ENCODE measurements around the gene EFNA2.

EFNA2 gene

DNA sequence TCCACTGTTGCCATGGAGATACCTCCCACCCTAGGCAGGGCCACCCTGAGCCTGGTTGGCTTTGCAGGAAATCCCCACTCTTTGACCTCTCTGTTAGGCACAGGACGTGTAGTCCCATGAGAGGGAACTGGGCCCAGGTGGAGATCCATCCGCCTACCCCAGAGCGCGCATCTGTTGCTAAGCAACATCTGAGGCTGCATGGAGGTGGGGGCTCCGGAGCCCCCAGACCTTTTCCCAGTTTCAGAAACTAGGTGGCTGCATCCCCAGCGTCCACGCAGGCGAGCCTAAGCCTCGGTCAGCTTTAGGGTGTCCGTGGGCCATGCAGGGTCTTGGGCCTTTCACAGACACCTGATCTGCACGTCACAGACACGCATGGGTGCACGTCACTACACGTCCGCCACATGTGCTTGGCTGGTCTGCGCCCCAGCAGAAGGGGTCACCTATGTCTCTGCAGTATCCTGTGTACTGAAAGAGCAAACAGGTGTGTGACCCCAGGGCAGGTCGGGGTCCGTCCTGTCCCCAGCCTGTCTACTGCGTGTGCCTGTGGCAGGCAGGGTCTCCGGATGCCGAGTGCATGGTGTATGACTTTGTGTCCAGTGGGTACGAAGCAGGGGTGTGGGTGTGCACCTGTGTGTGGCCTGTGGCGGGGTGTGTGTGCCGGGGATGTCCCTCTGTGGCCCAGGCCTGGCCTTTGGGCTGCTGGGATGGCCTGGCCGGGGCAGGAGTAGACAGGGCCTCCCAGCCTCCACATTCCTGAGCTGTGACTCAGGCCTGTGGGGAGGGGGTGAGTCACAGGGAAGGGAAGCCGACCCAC lies 20.7 kb upstream of the EFNA2 start:
- Histone ChIP-seq H3K27ac (ENCODE audit: low read depth, low read length) (peak overlapping the region; percentile 86), H3K9me3 (ENCODE audit: insufficient read depth, low read length) (no peaks in the 10 kb centered on the region), H2AFZ (ENCODE audit: low read depth, low read length, severe bottlenecking) (no peak overlapping the region), H3F3A (ENCODE audit: insufficient read depth) (peaks cover 49% of the 10 kb centered on the region), H4K20me1 (ENCODE audit: low read depth, low read length) (no peaks in the 10 kb centered on the region; the same call in 1 of the 2 replicates), H3K36me3 (ENCODE audit: low read length) (no peaks in the 10 kb centered on the region), H3K9ac (ENCODE audit: low read length) (peak overlapping the region; percentile 6; the same call in 1 of the 2 replicates), H3K4me2 (ENCODE audit: low read depth, low read length, poor library complexity, severe bottlenecking) (peak overlapping the region; percentile 30), H3K79me2 (ENCODE audit: insufficient read depth, low read length) (peaks cover 5% of the 10 kb centered on the region), H3K9me2 (replicated peaks; ENCODE audit: insufficient read depth, low read length) (no peaks in the 10 kb centered on the region), H3K27me3 (ENCODE audit: low read length) (no peaks in the 10 kb centered on the region), H3K4me3 (ENCODE audit: insufficient read depth, low read length, poor library complexity, severe bottlenecking) (no peak overlapping the region)
- no peak for TF ChIP-seq EZH2phosphoT487 (conservative IDR thresholded peaks at IDR 0.05; ENCODE audit: low read length)
- TF ChIP-seq, protein P1, sequence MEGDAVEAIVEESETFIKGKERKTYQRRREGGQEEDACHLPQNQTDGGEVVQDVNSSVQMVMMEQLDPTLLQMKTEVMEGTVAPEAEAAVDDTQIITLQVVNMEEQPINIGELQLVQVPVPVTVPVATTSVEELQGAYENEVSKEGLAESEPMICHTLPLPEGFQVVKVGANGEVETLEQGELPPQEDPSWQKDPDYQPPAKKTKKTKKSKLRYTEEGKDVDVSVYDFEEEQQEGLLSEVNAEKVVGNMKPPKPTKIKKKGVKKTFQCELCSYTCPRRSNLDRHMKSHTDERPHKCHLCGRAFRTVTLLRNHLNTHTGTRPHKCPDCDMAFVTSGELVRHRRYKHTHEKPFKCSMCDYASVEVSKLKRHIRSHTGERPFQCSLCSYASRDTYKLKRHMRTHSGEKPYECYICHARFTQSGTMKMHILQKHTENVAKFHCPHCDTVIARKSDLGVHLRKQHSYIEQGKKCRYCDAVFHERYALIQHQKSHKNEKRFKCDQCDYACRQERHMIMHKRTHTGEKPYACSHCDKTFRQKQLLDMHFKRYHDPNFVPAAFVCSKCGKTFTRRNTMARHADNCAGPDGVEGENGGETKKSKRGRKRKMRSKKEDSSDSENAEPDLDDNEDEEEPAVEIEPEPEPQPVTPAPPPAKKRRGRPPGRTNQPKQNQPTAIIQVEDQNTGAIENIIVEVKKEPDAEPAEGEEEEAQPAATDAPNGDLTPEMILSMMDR (IDR thresholded peaks at IDR 0.05; ENCODE audit: insufficient read depth, low read length, poor library complexity, severe bottlenecking), result no peak

DNA sequence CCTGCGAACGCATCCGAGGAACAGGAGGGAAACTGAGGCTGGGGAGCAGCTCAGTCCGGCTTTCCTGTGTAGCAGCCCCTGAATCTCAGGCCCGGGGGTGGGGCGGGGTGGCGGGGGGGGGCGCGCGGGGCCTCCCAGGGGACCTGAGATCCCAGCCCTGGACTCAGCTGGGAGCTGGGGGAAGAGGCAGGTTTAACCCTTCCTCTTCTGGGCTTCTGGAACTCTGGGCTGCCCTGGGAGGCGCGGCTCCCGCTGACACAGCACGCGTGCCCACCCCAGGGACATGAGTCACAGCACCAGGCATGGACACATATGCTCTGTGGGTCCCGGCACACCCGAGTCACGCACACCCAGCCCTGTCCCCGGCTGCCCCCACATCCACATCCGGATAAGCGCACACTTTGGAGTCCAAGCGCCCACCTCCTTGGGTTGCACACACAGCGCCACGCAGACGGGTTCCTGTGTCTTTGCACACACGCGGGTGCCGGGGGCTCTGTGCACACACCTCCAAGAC lies 20.0 kb upstream of the EFNA2 start:
- Histone ChIP-seq H3K4me2 (ENCODE audit: low read depth, low read length, poor library complexity, severe bottlenecking) (peak overlapping the region; percentile 62), H3K27me3 (ENCODE audit: low read length) (no peaks in the 10 kb centered on the region), H3K36me3 (ENCODE audit: low read length) (no peaks in the 10 kb centered on the region), H3K9me2 (replicated peaks; ENCODE audit: insufficient read depth, low read length) (no peaks in the 10 kb centered on the region), H3K79me2 (ENCODE audit: insufficient read depth, low read length) (peaks cover 12% of the 10 kb centered on the region), H3K9me3 (ENCODE audit: insufficient read depth, low read length) (no peaks in the 10 kb centered on the region), H3K9ac (ENCODE audit: low read length) (peak overlapping the region; percentile 26; the same call in 1 of the 2 replicates), H3K27ac (ENCODE audit: low read depth, low read length) (peak overlapping the region; percentile 86), H4K20me1 (ENCODE audit: low read depth, low read length) (no peaks in the 10 kb centered on the region; the same call in 1 of the 2 replicates), H2AFZ (ENCODE audit: low read depth, low read length, severe bottlenecking) (no peak overlapping the region), H3F3A (ENCODE audit: insufficient read depth) (peaks cover 49% of the 10 kb centered on the region), H3K4me3 (ENCODE audit: insufficient read depth, low read length, poor library complexity, severe bottlenecking) (no peak overlapping the region)
- TF ChIP-seq EZH2phosphoT487 (conservative IDR thresholded peaks at IDR 0.05; ENCODE audit: low read length), result no peak
- TF ChIP-seq, protein P1 (IDR thresholded peaks at IDR 0.05; ENCODE audit: insufficient read depth, low read length, poor library complexity, severe bottlenecking), result no peak

DNA sequence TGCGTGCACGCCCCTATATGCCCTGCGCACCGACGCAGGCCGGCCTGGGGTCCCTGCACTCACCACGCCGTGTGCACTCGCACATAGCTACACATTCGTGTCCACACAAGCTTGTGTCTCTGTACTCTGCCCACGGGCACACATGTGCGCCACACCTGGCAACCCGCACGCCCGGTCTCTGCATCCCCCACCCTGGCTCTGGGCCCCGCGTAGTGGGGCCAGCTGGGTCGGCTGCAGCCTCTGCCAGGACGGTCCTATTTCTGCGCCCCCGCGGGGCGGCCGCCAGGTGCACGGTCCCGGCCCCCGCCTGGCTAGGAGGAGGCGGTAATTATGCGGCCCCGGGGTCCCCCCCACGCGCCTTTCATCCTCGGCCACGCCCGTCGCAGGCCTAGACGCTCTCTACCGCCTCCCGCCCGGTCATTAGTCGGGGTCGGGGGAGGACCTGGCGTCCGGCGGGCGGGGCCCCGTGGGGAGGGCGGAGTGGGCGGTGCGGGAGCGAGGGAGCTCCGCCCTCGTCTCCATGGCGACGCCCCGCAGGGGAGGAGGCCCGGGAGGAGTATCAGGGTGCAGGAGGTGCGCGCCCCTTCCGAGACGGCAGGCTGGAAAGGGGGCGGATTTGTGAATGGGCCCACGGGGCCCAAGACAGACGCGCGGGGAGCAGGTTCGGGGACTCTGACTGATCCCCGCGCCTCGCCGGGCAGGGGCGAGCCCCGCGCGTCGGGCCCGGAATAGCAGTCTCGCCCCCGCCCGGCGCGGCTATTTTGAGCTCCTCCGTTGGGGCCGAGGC lies 19.4 kb upstream of the EFNA2 start:
- no peak for TF ChIP-seq EZH2phosphoT487 (conservative IDR thresholded peaks at IDR 0.05; ENCODE audit: low read length)
- TF ChIP-seq, protein P1 (IDR thresholded peaks at IDR 0.05; ENCODE audit: insufficient read depth, low read length, poor library complexity, severe bottlenecking), result no peak
- Histone ChIP-seq H3K9me2 (replicated peaks; ENCODE audit: insufficient read depth, low read length) (no peaks in the 10 kb centered on the region), H3K27me3 (ENCODE audit: low read length) (no peaks in the 10 kb centered on the region), H3K4me2 (ENCODE audit: low read depth, low read length, poor library complexity, severe bottlenecking) (peak overlapping the region; percentile 62), H4K20me1 (ENCODE audit: low read depth, low read length) (no peaks in the 10 kb centered on the region; the same call in 1 of the 2 replicates), H3K36me3 (ENCODE audit: low read length) (no peaks in the 10 kb centered on the region; the same call in 1 of the 2 replicates), H3K79me2 (ENCODE audit: insufficient read depth, low read length) (peaks cover 18% of the 10 kb centered on the region), H3K27ac (ENCODE audit: low read depth, low read length) (peak overlapping the region; percentile 86), H2AFZ (ENCODE audit: low read depth, low read length, severe bottlenecking) (no peak overlapping the region), H3K9ac (ENCODE audit: low read length) (peak overlapping the region; percentile 46; the same call in 1 of the 2 replicates), H3K4me3 (ENCODE audit: insufficient read depth, low read length, poor library complexity, severe bottlenecking) (peak overlapping the region; percentile 41), H3F3A (ENCODE audit: insufficient read depth) (peaks cover 55% of the 10 kb centered on the region), H3K9me3 (ENCODE audit: insufficient read depth, low read length) (no peaks in the 10 kb centered on the region)

Data from SU-DHL-6 (cell line).